ENCODE measurements around the gene KRT82. TPM values are rescaled to one million over a fixed set of nuclear protein-coding genes. Genes with fewer than 3 reads are reported as not detected.

KRT82 gene
- total RNA-seq, 2 experiments from 2014 or later, result not detected

DNA sequence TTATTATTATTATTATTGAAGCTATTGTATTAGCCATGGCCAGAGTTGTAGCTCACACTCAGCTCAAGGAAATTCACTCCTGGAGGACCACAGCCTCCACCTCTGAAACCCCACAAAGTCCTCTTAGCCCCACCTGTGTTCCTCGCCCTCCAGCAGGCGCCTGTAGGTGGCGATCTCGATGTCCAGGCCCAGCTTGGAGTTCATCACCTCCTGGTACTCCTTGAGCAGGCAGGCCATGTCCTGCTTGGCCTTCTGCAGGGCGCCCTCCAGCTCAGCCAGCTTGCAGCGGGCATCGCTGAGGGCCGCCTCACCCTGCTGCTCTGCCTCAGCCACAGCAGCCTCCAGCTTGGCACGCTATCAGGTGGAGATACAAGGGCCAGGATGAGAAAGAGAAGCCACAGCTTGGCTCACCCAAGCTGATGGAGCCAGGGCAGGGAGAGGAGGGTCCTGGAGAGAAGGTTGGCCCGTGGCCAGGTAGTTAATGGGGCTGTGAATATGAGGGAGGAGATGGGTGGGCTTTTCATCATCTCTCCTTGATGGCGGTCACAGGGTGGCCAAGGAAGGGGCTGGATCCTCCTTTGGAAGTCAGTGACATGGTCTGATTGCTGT, 43.9 kb downstream of the KRT82 start:
- peak; percentile 21 for DNase-seq (ENCODE audit: low spot score)
- Histone ChIP-seq H2AFZ (ENCODE audit: low read length) (no peak overlapping the region), H3K27ac (ENCODE audit: low read depth, low read length, poor library complexity, severe bottlenecking) (no peak overlapping the region), H3K4me1 (ENCODE audit: insufficient read depth, low read length, poor library complexity, severe bottlenecking) (peaks cover 35% of the 10 kb centered on the region), H3K4me3 (ENCODE audit: low read depth, low read length, poor library complexity, severe bottlenecking) (no peak overlapping the region), H3K4me2 (ENCODE audit: low read length) (no peak overlapping the region), H3K79me2 (ENCODE audit: insufficient read depth, low read depth, low read length) (no peaks in the 10 kb centered on the region), H3K9me2 (ENCODE audit: insufficient read depth, low read length) (no peaks in the 10 kb centered on the region), H3K36me3 (ENCODE audit: insufficient read depth, low read length) (no peaks in the 10 kb centered on the region), H4K20me1 (ENCODE audit: insufficient read depth, low read length) (no peaks in the 10 kb centered on the region), H3K9me3 (ENCODE audit: low read length) (no peaks in the 10 kb centered on the region)
- TF ChIP-seq, protein P1, sequence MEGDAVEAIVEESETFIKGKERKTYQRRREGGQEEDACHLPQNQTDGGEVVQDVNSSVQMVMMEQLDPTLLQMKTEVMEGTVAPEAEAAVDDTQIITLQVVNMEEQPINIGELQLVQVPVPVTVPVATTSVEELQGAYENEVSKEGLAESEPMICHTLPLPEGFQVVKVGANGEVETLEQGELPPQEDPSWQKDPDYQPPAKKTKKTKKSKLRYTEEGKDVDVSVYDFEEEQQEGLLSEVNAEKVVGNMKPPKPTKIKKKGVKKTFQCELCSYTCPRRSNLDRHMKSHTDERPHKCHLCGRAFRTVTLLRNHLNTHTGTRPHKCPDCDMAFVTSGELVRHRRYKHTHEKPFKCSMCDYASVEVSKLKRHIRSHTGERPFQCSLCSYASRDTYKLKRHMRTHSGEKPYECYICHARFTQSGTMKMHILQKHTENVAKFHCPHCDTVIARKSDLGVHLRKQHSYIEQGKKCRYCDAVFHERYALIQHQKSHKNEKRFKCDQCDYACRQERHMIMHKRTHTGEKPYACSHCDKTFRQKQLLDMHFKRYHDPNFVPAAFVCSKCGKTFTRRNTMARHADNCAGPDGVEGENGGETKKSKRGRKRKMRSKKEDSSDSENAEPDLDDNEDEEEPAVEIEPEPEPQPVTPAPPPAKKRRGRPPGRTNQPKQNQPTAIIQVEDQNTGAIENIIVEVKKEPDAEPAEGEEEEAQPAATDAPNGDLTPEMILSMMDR (conservative IDR thresholded peaks at IDR 0.05; ENCODE audit: low read length), result peak; percentile 71
- no peak for TF ChIP-seq EZH2phosphoT487 (IDR thresholded peaks at IDR 0.05; ENCODE audit: borderline replicate concordance, low read depth, low read length)
- BruUV-seq (replicated peaks), result no TSS peak
- ChIA-PET POLR2A (no interaction called here), CTCF (ENCODE audit: unreplicated experiment) (interaction anchor here (0.6 to 1.4 kb wide), 2 partner anchors 31 to 50 kb away, joined by 3 to 4 read pairs; no protein-coding TSS in a partner anchor)
- intact Hi-C loops (cut with micrococcal nuclease; ENCODE audit: unreplicated experiment), result no loop called here

DNA sequence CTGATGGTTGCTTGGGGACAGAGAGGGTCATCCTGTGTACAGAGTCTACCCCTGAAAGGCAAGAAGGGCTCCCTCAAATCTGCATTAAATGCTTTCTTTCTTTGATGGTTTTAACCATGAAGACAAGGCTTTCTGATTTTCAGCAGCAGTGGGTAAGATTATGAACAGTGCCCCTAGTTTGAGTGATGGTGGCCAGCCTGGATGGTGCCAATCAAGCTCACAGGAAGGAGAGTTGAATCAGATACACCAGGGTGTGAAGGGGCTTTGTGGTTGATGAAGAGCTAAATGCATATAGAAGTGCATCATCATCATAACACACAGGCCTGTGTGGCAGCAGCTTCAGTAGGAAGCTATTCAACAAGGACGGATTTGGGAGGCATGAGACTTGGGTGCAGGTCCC, 44.6 kb downstream of the KRT82 start:
- POLR2A ChIA-PET, result interaction anchor here (0.5 to 0.6 kb wide), 2 partner anchors 53 to 1656 kb away, joined by 4 to 7 read pairs; no protein-coding TSS in a partner anchor
- no peak for TF ChIP-seq EZH2phosphoT487 (IDR thresholded peaks at IDR 0.05; ENCODE audit: borderline replicate concordance, low read depth, low read length)
- H2AFZ ChIP-seq (ENCODE audit: low read length), result no peak overlapping the region
- BruUV-seq (replicated peaks), result no TSS peak
- H3K27ac ChIP-seq (ENCODE audit: low read depth, low read length, poor library complexity, severe bottlenecking), result no peak overlapping the region
- intact Hi-C loops (cut with micrococcal nuclease; ENCODE audit: unreplicated experiment), result no loop called here
- CTCF ChIA-PET (ENCODE audit: unreplicated experiment), result interaction anchor here (0.5 to 1.4 kb wide), 4 partner anchors 32 to 101 kb away, joined by 3 to 4 read pairs (median 3); no protein-coding TSS in a partner anchor
- DNase-seq (ENCODE audit: low spot score), result no peak
- peaks cover 39% of the 10 kb centered on the region for H3K4me1 ChIP-seq (ENCODE audit: insufficient read depth, low read length, poor library complexity, severe bottlenecking)
- no peaks in the 10 kb centered on the region for H3K9me2 ChIP-seq (ENCODE audit: insufficient read depth, low read length)
- no peaks in the 10 kb centered on the region for H3K79me2 ChIP-seq (ENCODE audit: insufficient read depth, low read depth, low read length)
- no peaks in the 10 kb centered on the region for H3K9me3 ChIP-seq (ENCODE audit: low read length)
- no peaks in the 10 kb centered on the region for H4K20me1 ChIP-seq (ENCODE audit: insufficient read depth, low read length)
- no peak overlapping the region for H3K4me3 ChIP-seq (ENCODE audit: low read depth, low read length, poor library complexity, severe bottlenecking)
- no peaks in the 10 kb centered on the region for H3K36me3 ChIP-seq (ENCODE audit: insufficient read depth, low read length)
- H3K4me2 ChIP-seq (ENCODE audit: low read length), result no peak overlapping the region

DNA sequence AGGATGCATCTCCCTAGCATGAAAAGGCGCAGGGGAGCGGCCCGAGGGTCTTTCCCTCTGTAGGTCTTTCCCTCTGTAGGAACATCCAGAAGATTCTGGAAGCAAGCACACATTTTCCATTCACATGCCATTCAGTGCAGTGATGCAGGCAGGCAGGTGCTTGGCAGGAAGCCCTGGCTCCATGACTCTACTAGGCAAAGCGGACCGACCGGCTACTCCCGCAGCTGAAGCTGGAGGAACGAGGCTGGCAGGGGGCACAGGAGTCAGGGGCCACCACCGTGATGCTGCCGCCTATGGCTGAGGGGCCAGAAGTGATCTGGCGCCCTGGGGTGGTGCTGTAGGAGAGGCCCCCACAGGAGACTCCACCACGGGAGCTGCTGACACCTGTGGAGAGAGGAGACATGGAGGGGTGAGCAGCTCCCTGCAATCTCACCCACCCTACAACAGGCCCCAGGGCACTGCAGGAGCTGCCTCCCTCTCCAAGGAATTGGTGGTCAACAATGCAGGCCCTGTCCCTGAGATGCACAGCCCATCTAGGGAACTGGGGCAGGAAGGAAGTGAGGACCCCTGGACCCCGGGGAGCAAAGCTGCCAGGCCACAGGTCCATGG, 45.4 kb downstream of the KRT82 start:
- intact Hi-C loops (cut with micrococcal nuclease; ENCODE audit: unreplicated experiment), result no loop called here
- no peak for DNase-seq (ENCODE audit: low spot score)
- Histone ChIP-seq H3K4me3 (ENCODE audit: low read depth, low read length, poor library complexity, severe bottlenecking) (no peak overlapping the region), H3K9me2 (ENCODE audit: insufficient read depth, low read length) (no peaks in the 10 kb centered on the region), H4K20me1 (ENCODE audit: insufficient read depth, low read length) (no peaks in the 10 kb centered on the region), H3K4me1 (ENCODE audit: insufficient read depth, low read length, poor library complexity, severe bottlenecking) (peaks cover 39% of the 10 kb centered on the region), H3K9me3 (ENCODE audit: low read length) (no peaks in the 10 kb centered on the region), H3K36me3 (ENCODE audit: insufficient read depth, low read length) (no peaks in the 10 kb centered on the region), H3K27ac (ENCODE audit: low read depth, low read length, poor library complexity, severe bottlenecking) (no peak overlapping the region), H3K4me2 (ENCODE audit: low read length) (no peak overlapping the region), H3K79me2 (ENCODE audit: insufficient read depth, low read depth, low read length) (no peaks in the 10 kb centered on the region), H2AFZ (ENCODE audit: low read length) (no peak overlapping the region)
- ChIA-PET POLR2A (interaction anchor here (0.6 kb wide), 1 partner anchor 54 kb away, joined by 4 read pairs; no protein-coding TSS in a partner anchor), CTCF (ENCODE audit: unreplicated experiment) (interaction anchor here (0.5 to 1.4 kb wide), 3 partner anchors 33 to 100 kb away, joined by 3 to 4 read pairs (median 3); no protein-coding TSS in a partner anchor)
- BruUV-seq (replicated peaks), result no TSS peak
- TF ChIP-seq, protein P1 (conservative IDR thresholded peaks at IDR 0.05; ENCODE audit: low read length), result no peak
- no peak for TF ChIP-seq EZH2phosphoT487 (IDR thresholded peaks at IDR 0.05; ENCODE audit: borderline replicate concordance, low read depth, low read length)
